Measurements from ENCODE around the gene BRAF.

Gene BRAF

DNA sequence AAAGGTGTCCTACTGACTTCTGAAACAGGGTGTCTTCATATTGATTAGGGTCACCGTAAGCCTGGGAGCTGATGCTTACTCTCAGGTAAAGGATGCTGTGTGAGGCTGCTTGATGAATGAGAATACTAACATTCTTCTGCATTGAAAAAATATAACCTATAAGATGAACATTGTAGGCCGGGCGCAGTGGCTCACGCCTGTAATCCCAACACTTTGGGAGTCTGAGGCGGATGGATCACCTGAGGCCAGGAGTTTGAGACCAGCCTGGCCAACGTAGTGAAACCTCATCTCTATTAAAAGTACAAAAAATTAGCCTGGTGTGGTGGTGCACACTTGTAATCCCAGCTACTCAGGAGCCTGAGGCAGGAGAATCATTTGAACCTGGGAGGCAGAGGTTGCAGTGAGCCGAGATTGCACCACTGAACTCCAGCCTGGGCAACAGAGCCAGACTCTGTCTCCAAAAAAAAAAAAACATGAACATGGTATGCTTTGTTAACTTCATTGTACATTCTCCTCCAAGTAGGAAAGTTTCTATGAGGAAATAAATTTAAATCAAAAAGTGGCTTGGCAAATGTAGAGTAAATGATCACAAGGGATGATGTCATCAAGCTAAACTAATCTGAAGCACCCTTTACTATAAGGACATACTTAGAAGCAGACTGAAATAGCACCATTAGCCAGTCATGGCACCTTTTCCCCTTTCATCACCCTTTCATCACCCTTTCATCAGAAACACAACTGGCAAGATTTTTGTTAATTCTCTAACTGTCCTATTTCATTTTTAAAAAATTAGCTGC lies 1.5 kb upstream of the BRAF start:
- TF ChIP-seq, protein P1, sequence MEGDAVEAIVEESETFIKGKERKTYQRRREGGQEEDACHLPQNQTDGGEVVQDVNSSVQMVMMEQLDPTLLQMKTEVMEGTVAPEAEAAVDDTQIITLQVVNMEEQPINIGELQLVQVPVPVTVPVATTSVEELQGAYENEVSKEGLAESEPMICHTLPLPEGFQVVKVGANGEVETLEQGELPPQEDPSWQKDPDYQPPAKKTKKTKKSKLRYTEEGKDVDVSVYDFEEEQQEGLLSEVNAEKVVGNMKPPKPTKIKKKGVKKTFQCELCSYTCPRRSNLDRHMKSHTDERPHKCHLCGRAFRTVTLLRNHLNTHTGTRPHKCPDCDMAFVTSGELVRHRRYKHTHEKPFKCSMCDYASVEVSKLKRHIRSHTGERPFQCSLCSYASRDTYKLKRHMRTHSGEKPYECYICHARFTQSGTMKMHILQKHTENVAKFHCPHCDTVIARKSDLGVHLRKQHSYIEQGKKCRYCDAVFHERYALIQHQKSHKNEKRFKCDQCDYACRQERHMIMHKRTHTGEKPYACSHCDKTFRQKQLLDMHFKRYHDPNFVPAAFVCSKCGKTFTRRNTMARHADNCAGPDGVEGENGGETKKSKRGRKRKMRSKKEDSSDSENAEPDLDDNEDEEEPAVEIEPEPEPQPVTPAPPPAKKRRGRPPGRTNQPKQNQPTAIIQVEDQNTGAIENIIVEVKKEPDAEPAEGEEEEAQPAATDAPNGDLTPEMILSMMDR (conservative IDR thresholded peaks at IDR 0.05; ENCODE audit: control insufficient read depth, insufficient read depth, low read depth, low read length): no peak
- no peak overlapping the region for H3K4me3 ChIP-seq (ENCODE audit: control insufficient read depth, low read depth, low read length)
- DNase-seq (ENCODE audit: low read depth): no peak

DNA sequence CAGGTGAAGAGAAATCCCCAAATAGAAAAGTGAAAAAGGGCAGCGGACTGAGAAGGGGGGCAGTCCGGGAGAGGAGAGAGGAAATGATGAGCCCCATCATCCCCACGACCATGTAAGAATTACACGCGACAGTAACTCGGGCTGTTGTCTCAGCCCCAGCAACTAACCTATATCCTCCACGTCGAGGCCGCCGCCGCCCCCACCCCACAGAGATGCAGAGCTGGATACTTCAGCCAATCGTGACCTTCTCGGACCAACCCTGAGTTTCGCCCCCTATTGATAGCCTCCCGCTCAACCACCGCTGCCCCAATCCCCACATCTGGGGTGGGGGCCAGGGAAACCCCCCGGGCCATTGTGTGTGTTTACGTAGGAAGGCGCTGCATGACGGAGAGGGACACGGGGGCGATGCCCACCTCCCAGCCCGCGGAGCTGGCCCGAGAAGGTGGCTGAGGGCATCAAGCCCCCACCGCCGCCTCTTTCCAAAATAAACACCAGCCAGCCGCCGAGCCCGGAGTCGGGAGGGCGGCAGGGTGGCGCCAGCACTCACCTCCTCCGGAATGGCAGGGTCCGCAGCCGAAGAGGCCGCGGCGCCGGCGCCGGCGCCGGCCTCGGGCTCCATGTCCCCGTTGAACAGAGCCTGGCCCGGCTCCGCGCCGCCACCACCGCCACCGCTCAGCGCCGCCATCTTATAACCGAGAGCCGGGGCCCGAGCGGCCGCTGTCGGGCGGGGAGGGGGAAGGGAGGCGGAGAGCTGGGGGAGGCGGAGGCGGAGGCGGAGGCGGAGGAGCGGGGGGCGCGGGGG lies 509 bp downstream of the BRAF start:
- DNase-seq (ENCODE audit: low read depth): peak; percentile 61
- peak overlapping the region; percentile 87 for H3K4me3 ChIP-seq (ENCODE audit: control insufficient read depth, low read depth, low read length)
- TF ChIP-seq, protein P1 (conservative IDR thresholded peaks at IDR 0.05; ENCODE audit: control insufficient read depth, insufficient read depth, low read depth, low read length): peak; percentile 41

DNA sequence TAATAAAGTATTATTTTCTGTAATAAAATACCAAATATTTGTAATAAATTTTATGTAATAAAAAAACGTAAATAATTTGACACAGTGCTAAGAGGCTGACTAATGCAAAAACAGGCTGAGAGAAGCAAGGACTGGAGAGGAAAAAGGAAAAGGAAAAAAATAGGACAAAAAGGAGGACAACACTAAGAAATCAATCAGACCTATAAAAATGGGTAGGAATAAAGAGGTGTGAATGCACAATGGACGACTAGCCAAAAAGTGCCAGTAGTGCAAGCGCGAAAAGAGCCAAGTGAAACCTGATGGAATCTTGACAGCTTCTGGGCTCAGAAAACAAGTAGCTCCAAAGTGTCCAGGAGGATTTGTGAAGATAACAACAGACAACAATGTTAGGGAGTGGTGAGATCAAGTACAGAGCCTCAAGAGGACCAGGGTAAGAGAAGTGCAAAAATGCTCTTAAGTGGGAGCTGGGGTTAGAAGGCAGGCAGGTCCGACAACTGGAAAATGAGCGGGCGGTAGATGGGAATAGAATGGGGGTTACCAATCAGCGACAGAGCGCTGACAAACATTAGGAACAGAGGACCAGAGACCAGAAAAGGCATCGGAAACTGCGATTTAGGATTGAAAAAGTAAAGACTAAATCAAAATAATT lies 1.2 kb downstream of the BRAF start:
- TF ChIP-seq, protein P1 (conservative IDR thresholded peaks at IDR 0.05; ENCODE audit: control insufficient read depth, insufficient read depth, low read depth, low read length): no peak
- peak; percentile 13 for DNase-seq (ENCODE audit: low read depth)
- H3K4me3 ChIP-seq (ENCODE audit: control insufficient read depth, low read depth, low read length): peak overlapping the region; percentile 87

DNA sequence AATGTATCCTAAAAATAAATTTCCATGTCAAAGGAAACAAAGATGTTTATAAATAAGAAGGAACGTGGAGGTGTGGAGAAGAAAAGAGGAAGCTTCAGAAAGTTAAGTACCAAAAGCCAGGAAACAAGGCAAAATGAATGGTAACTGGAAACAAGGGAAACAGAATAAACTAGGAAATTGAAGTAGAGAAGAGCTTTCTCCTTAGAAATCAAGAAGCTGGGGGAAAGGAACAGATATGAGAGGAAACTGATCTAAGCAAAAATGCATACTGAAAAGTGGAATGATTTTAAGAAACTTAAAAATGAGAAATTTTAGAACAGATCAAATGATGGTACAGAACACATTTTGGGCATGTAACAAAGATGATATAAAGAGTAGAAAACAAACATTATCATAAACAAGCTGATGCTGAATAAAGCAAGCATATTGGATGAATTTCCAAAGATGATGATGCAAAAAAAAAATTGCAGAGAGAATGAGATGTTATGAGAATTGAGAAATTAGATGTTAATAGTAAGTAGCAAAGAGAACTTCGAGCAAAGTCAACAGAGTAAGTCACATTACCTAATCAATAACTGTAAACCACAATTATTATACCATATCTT lies 1.9 kb downstream of the BRAF start:
- DNase-seq (ENCODE audit: low read depth): no peak
- TF ChIP-seq, protein P1 (conservative IDR thresholded peaks at IDR 0.05; ENCODE audit: control insufficient read depth, insufficient read depth, low read depth, low read length): no peak
- peak overlapping the region; percentile 87 for H3K4me3 ChIP-seq (ENCODE audit: control insufficient read depth, low read depth, low read length)

GRCh38 chr7:140920745-140921144 lies 4.0 kb downstream of the BRAF start:
- DNase-seq (ENCODE audit: low read depth): no peak
- TF ChIP-seq, protein P1 (conservative IDR thresholded peaks at IDR 0.05; ENCODE audit: control insufficient read depth, insufficient read depth, low read depth, low read length): no peak
- no peak overlapping the region for H3K4me3 ChIP-seq (ENCODE audit: control insufficient read depth, low read depth, low read length)

- TF ChIP-seq, protein P1 (conservative IDR thresholded peaks at IDR 0.05; ENCODE audit: control insufficient read depth, insufficient read depth, low read depth, low read length): no peak
- DNase-seq (ENCODE audit: low read depth): no peak
- no peak overlapping the region for H3K4me3 ChIP-seq (ENCODE audit: control insufficient read depth, low read depth, low read length)
Measured at GRCh38 chr7:140918236-140918635, 6.5 kb downstream of the BRAF start.
